NB4 (cell line): ENCODE data around the gene ANKFN1.

Experiments
- MYC ChIP-seq: IDR thresholded peaks from 2 replicates; pipeline ENCODE4 v1.6.1; 2011; ENCODE audit warnings: low read depth, low read length
- POLR2A ChIP-seq: IDR thresholded peaks from 2 replicates; pipeline ENCODE4 v1.6.1; 2011; ENCODE audit warnings: mild to moderate bottlenecking; ENCODE audit not compliant: insufficient read length; ENCODE audit errors: extremely low read depth
- TF ChIP-seq, protein P1 (sequence below): IDR thresholded peaks from one replicate; pipeline ENCODE4 v1.5.1; 2012; ENCODE audit warnings: low read depth, low read length
- TF ChIP-seq, protein P2 (sequence below): IDR thresholded peaks from 2 replicates; pipeline ENCODE4 v1.6.1; 2011; ENCODE audit warnings: low read depth, low read length

DNA sequence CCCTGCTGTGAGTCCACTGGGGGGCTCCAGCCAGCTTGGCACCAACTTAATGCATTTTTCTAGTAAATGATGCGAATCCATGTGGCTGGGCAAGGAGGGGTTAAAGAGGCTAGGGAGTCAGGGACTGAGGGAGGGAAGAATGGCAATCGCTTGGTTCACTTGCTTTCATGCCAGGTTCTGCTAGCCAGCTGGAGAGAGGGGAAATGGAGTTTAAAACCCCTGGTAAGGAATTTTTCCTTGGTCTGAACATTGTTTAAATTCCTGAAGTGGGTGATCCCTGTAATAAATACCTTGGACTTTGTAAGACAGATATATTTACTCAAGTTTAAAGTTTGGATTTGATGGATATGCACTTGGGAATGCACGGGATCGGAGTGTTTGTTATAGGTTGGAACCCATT lies 22.8 kb downstream of the ANKFN1 start:
- TF ChIP-seq, protein P1, sequence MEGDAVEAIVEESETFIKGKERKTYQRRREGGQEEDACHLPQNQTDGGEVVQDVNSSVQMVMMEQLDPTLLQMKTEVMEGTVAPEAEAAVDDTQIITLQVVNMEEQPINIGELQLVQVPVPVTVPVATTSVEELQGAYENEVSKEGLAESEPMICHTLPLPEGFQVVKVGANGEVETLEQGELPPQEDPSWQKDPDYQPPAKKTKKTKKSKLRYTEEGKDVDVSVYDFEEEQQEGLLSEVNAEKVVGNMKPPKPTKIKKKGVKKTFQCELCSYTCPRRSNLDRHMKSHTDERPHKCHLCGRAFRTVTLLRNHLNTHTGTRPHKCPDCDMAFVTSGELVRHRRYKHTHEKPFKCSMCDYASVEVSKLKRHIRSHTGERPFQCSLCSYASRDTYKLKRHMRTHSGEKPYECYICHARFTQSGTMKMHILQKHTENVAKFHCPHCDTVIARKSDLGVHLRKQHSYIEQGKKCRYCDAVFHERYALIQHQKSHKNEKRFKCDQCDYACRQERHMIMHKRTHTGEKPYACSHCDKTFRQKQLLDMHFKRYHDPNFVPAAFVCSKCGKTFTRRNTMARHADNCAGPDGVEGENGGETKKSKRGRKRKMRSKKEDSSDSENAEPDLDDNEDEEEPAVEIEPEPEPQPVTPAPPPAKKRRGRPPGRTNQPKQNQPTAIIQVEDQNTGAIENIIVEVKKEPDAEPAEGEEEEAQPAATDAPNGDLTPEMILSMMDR = no peak
- TF ChIP-seq POLR2A (no peak), MYC (no peak)
- TF ChIP-seq, protein P2, sequence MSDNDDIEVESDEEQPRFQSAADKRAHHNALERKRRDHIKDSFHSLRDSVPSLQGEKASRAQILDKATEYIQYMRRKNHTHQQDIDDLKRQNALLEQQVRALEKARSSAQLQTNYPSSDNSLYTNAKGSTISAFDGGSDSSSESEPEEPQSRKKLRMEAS = no peak
